HCT116 (cell line): ENCODE measurements around the gene GRIK4. TPM values are rescaled to one million over a fixed set of nuclear protein-coding genes. Genes with fewer than 3 reads are reported as not detected.

Source experiments
- ATAC-seq: fragments of 200-7000 bp; cut with Tn5 transposase; 2 replicates; pipeline ENCODE4 v1.9.1; 2020; ENCODE audit warnings: mild to moderate bottlenecking, moderate library complexity
- BruUV-seq: library from RNA; stranded (reverse); fragments of 400-500 nt; replicated peaks from 2 replicates; lab custom pipeline; 2021; lab: Mats Ljungman, UMichigan
- CTCF ChIA-PET: fragments of 300-600 bp; sonication (Branson Sonifier 250); formaldehyde crosslinking; loops from one replicate; lab custom pipeline; 2021; ENCODE audit warnings: antibody characterized with exemption; lab: Charles Lee
- POLR2A ChIA-PET: fragments of 300-600, 350-600 bp; sonication (Branson Sonifier 250); formaldehyde crosslinking; loops from one replicate; lab custom pipeline; 2021; ENCODE audit warnings: antibody characterized with exemption; lab: Charles Lee
- RAD21 ChIA-PET, 2 experiments: fragments of 300-600 bp; sonication (Branson Sonifier 250); formaldehyde crosslinking; loops; one replicate each; lab custom pipeline; 2023; ENCODE audit warnings: low total read pairs in 2 of 2; ENCODE audit not compliant: uncharacterized antibody in 2 of 2, unreplicated experiment in 2 of 2, low non-redundant PET in 1 of 2; lab: Charles Lee
- DNase-seq: peaks from one replicate; pipeline ENCODE4 v3.0.0-alpha.2; 2010; ENCODE audit warnings: low read depth, low spot score
- H2AFZ ChIP-seq: fragments of 200-600 bp; shearing (Covaris generic), sonication (generic); 2 replicates; pipeline ENCODE4 v1.6.1; 2017; ENCODE audit warnings: low read depth, mixed run types, mixed read lengths, antibody characterized with exemption, low read length; ENCODE audit not compliant: poor library complexity, severe bottlenecking
- H3K27ac ChIP-seq: 2 replicates; pipeline ENCODE4 v1.5.1; 2012; ENCODE audit warnings: low read depth, low read length
- H3K27me3 ChIP-seq: fragments of 200-600 bp; sonication (generic); 2 replicates; pipeline ENCODE4 v1.6.1; 2016; ENCODE audit warnings: mixed run types, low read length, mixed read lengths; ENCODE audit not compliant: insufficient read depth
- H3K36me3 ChIP-seq, 2 experiments: fragments of 200-500 bp in 1 of 2; fragments of 200-600 bp in 1 of 2; sonication (Bioruptor generic) in 1 of 2; sonication (generic) in 1 of 2; 2 replicates each; pipeline versions ENCODE4 v1.5.1 to v1.6.1; 2014 to 2016; ENCODE audit warnings: low read length in 2 of 2, inconsistent platforms in 1 of 2, mixed read lengths in 1 of 2, mixed run types in 1 of 2; ENCODE audit not compliant: insufficient read depth in 2 of 2, control insufficient read depth in 1 of 2
- H3K4me1 ChIP-seq, 2 experiments: fragments of 200-600 bp in 1 of 2; sonication (generic) in 1 of 2; 2 replicates each; pipeline versions ENCODE4 v1.5.1 to v1.6.1; 2012 to 2017; ENCODE audit warnings: low read length in 2 of 2, inconsistent platforms in 1 of 2, mild to moderate bottlenecking in 1 of 2, mixed read lengths in 1 of 2, mixed run types in 1 of 2, moderate library complexity in 1 of 2; ENCODE audit not compliant: insufficient read depth in 2 of 2, control insufficient read depth in 1 of 2
- H3K4me2 ChIP-seq: fragments of 200-600 bp; sonication (generic); 2 replicates; pipeline ENCODE4 v1.6.1; 2017; ENCODE audit warnings: mixed run types, low read length, mixed read lengths
- H3K4me3 ChIP-seq, 2 experiments: fragments of 200-600 bp in 1 of 2; sonication (generic) in 1 of 2; replicated peaks in 1 of 2; 2 replicates each; pipeline ENCODE4 v1.5.1; 2011 to 2016; ENCODE audit warnings: low read length in 2 of 2, control low read depth in 1 of 2, low read depth in 1 of 2, mild to moderate bottlenecking in 1 of 2, mixed read lengths in 1 of 2, mixed run types in 1 of 2
- H3K79me2 ChIP-seq: fragments of 200-600 bp; sonication (generic); 2 replicates; pipeline ENCODE4 v1.6.1; 2017; ENCODE audit warnings: mild to moderate bottlenecking, mixed run types, low read length, moderate library complexity, mixed read lengths; ENCODE audit not compliant: insufficient read depth
- H3K9ac ChIP-seq: fragments of 200-600 bp; sonication (generic); 2 replicates; pipeline ENCODE4 v1.6.1; 2016; ENCODE audit warnings: low read length, mixed read lengths
- H3K9me2 ChIP-seq: fragments of 200-600 bp; sonication (generic), shearing (Covaris generic); 2 replicates; pipeline ENCODE4 v1.6.1; 2017; ENCODE audit warnings: mixed run types, mild to moderate bottlenecking, moderate library complexity; ENCODE audit not compliant: insufficient read depth
- H3K9me3 ChIP-seq, 2 experiments: fragments of 200-500 bp in 1 of 2; fragments of 200-600 bp in 1 of 2; sonication (Bioruptor generic) in 1 of 2; sonication (generic) in 1 of 2; 2 replicates each; pipeline ENCODE4 v1.6.1; 2014 to 2017; ENCODE audit warnings: low read length in 2 of 2, mixed read lengths in 2 of 2, inconsistent platforms in 1 of 2, low read depth in 1 of 2, mild to moderate bottlenecking in 1 of 2, mixed run types in 1 of 2, moderate library complexity in 1 of 2; ENCODE audit not compliant: control insufficient read depth in 1 of 2, insufficient read depth in 1 of 2
- H4K20me1 ChIP-seq: fragments of 200-600 bp; sonication (generic), shearing (Covaris generic); 2 replicates; pipeline ENCODE4 v1.6.1; 2017; ENCODE audit warnings: mixed run types, mild to moderate bottlenecking, moderate library complexity; ENCODE audit not compliant: insufficient read depth
- EGR1 ChIP-seq: IDR thresholded peaks from 2 replicates; pipeline ENCODE4 v1.6.1; 2012; ENCODE audit warnings: low read depth
- ELF1 ChIP-seq: IDR thresholded peaks from 2 replicates; pipeline ENCODE4 v1.6.1; 2012; ENCODE audit warnings: low read depth, borderline replicate concordance
- EZH2 ChIP-seq: fragments of 200-600 bp; sonication (generic); IDR thresholded peaks from 2 replicates; pipeline ENCODE4 v1.6.1; 2017; ENCODE audit warnings: antibody characterized with exemption, mixed run types
- JUND ChIP-seq: IDR thresholded peaks from 2 replicates; pipeline ENCODE4 v1.6.1; 2012
- POLR2A ChIP-seq: IDR thresholded peaks from 2 replicates; pipeline ENCODE4 v1.7.0; 2011; ENCODE audit warnings: borderline replicate concordance; ENCODE audit not compliant: insufficient read depth, insufficient read length; ENCODE audit errors: extremely low read depth
- POLR2AphosphoS5 ChIP-seq: IDR thresholded peaks from 2 replicates; pipeline ENCODE4 v1.6.1; 2011; ENCODE audit warnings: mild to moderate bottlenecking, low read depth, low read length, moderate library complexity
- RAD21 ChIP-seq: IDR thresholded peaks from 2 replicates; pipeline ENCODE4 v1.6.1; 2012; ENCODE audit warnings: low read depth, mild to moderate bottlenecking
- SIN3A ChIP-seq: IDR thresholded peaks from 2 replicates; pipeline ENCODE4 v1.6.1; 2012; ENCODE audit warnings: low read depth
- SP1 ChIP-seq: IDR thresholded peaks from 2 replicates; pipeline ENCODE4 v1.6.1; 2012; ENCODE audit warnings: low read depth
- SRF ChIP-seq: IDR thresholded peaks from 2 replicates; pipeline ENCODE4 v1.6.1; 2012; ENCODE audit warnings: low read depth
- TCF7L2 ChIP-seq: IDR thresholded peaks from 2 replicates; pipeline ENCODE4 v1.7.0; 2011; ENCODE audit warnings: borderline replicate concordance, inconsistent platforms; ENCODE audit not compliant: insufficient read depth, insufficient read length; ENCODE audit errors: extremely low read depth
- YY1 ChIP-seq: IDR thresholded peaks from 2 replicates; pipeline ENCODE4 v1.6.1; 2011; ENCODE audit warnings: low read length, low read depth, moderate library complexity, mild to moderate bottlenecking; ENCODE audit not compliant: insufficient replicate concordance; ENCODE audit errors: extremely low read depth
- ZFX ChIP-seq: fragments of 450-650 bp; IDR thresholded peaks from 2 replicates; pipeline ENCODE4 v1.6.1; 2017
- ZNF274 ChIP-seq: fragments of 200-500 bp; sonication (Bioruptor generic); IDR thresholded peaks from 2 replicates; pipeline ENCODE4 v1.6.1; 2014; ENCODE audit warnings: mild to moderate bottlenecking, low read depth, low read length, inconsistent platforms
- intact Hi-C: fragments of 100-400 bp; cut with micrococcal nuclease; formaldehyde crosslinking; loops from 2 replicates; pipeline ENCODE4 v1.10.0; 2022
- total RNA-seq: library from RNA; stranded (reverse); gene quantifications from one replicate; pipeline ENCODE4 v1.2.1, GENCODE V29; 2021; ENCODE audit not compliant: unreplicated experiment
- TF ChIP-seq, protein P1 (sequence below): IDR thresholded peaks from 2 replicates; pipeline ENCODE4 v1.6.1; 2012
- TF ChIP-seq, protein P2 (sequence below): IDR thresholded peaks from 2 replicates; pipeline ENCODE4 v1.6.1; 2011; ENCODE audit warnings: mild to moderate bottlenecking, low read length, moderate library complexity; ENCODE audit not compliant: insufficient replicate concordance; ENCODE audit errors: extremely low read depth
- TF ChIP-seq, protein P3 (sequence below), 3 experiments: fragments of 200-600 bp in 1 of 3; sonication (generic) in 1 of 3; IDR thresholded peaks in 2 of 3; conservative IDR thresholded peaks in 1 of 3; 2 replicates each; pipeline ENCODE4 v1.5.1; 2012 to 2017; ENCODE audit warnings: low read depth in 2 of 3, low read length in 2 of 3, antibody characterized with exemption in 1 of 3, borderline replicate concordance in 1 of 3, control low read depth in 1 of 3, mild to moderate bottlenecking in 1 of 3, mixed read lengths in 1 of 3, mixed run types in 1 of 3, moderate library complexity in 1 of 3; ENCODE audit not compliant: insufficient read depth in 1 of 3

GRIK4 gene
- total RNA-seq, 1 experiment from 2014 or later = 0.52 TPM

DNA sequence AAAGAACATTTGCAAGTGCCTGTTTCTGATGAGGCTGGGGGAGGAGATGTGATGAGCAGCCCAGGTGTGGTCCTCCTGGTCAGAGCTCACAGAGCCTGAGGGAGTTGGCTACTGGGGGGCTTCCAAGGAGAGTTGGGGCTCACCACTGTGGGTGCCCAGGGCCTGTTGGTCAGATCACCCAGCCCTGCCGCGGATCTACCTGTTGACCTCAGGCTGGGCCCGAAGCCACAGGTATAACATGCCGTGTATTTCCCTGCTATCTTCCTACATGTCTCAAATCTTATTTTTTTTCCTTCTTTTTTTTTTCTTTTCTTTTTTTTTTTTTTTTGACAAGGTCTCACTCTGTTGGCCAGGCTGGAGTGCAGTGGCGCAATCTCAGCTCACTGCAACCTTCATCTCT lies 312.7 kb downstream of the GRIK4 start:
- no peaks in the 10 kb centered on the region for H4K20me1 ChIP-seq
- RAD21 ChIA-PET = no interaction called here
- H3K27ac ChIP-seq = no peak overlapping the region
- no peaks in the 10 kb centered on the region for H3K4me1 ChIP-seq
- no peak overlapping the region for H3K9ac ChIP-seq
- no peak overlapping the region for H3K4me3 ChIP-seq
- H3K36me3 ChIP-seq = no peaks in the 10 kb centered on the region
- intact Hi-C loops = no loop called here
- TF ChIP-seq ZNF274 (no peak), SIN3A (no peak), JUND (no peak), EGR1 (no peak), YY1 (no peak), POLR2AphosphoS5 (no peak), SP1 (no peak), POLR2A (no peak), SRF (no peak), TCF7L2 (no peak), ZFX (no peak)
- TF ChIP-seq, protein P1, sequence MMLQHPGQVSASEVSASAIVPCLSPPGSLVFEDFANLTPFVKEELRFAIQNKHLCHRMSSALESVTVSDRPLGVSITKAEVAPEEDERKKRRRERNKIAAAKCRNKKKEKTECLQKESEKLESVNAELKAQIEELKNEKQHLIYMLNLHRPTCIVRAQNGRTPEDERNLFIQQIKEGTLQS = no peak
- ATAC-seq (no peak), DNase-seq (no peak)
- H3K79me2 ChIP-seq = no peaks in the 10 kb centered on the region
- BruUV-seq = no TSS peak
- peaks cover 5% of the 10 kb centered on the region; the same call in 1 of the 2 replicates for H3K27me3 ChIP-seq
- no peaks in the 10 kb centered on the region for H3K9me2 ChIP-seq
- H3K9me3 ChIP-seq = no peaks in the 10 kb centered on the region
- POLR2A ChIA-PET = no interaction called here
- CTCF ChIA-PET = no interaction called here
- no peak overlapping the region for H3K4me2 ChIP-seq
- no peak overlapping the region for H2AFZ ChIP-seq

DNA sequence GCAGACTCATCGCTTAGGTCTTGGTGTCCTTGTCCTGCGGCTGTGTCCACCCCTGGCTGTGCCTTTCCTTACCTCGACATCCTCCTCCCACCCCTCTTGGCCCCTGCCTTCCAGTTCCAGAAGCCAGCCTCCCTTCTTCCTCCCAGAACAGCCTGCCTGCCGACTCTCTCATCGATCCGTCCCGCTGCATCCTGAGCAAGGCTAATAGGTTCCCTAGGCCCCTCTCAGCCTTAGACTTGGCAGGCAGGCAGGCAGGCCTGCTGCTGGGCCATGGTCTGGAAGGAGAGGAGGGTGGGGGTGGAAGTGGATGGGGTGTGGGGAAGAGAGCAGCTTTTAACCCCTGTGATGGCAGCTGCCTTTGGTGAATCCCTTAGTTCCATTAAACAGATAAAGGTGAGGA lies 315.6 kb downstream of the GRIK4 start:
- ChIA-PET RAD21 (no interaction called here), POLR2A (no interaction called here)
- no peak overlapping the region for H3K27ac ChIP-seq

More for the DNA sequence above, 315.6 kb downstream of the GRIK4 start:
- CTCF ChIA-PET = no interaction called here
- Histone ChIP-seq H3K9ac (no peak overlapping the region), H3K4me2 (no peak overlapping the region), H3K36me3 (no peaks in the 10 kb centered on the region), H3K4me1 (no peaks in the 10 kb centered on the region), H3K79me2 (no peaks in the 10 kb centered on the region), H3K9me2 (no peaks in the 10 kb centered on the region), H2AFZ (no peak overlapping the region), H3K27me3 (peaks cover 6% of the 10 kb centered on the region; the same call in 1 of the 2 replicates), H3K9me3 (no peaks in the 10 kb centered on the region), H3K4me3 (no peak overlapping the region), H4K20me1 (no peaks in the 10 kb centered on the region)
- no TSS peak for BruUV-seq
- no peak for ATAC-seq
- TF ChIP-seq SP1 = no peak
- TF ChIP-seq, protein P2, sequence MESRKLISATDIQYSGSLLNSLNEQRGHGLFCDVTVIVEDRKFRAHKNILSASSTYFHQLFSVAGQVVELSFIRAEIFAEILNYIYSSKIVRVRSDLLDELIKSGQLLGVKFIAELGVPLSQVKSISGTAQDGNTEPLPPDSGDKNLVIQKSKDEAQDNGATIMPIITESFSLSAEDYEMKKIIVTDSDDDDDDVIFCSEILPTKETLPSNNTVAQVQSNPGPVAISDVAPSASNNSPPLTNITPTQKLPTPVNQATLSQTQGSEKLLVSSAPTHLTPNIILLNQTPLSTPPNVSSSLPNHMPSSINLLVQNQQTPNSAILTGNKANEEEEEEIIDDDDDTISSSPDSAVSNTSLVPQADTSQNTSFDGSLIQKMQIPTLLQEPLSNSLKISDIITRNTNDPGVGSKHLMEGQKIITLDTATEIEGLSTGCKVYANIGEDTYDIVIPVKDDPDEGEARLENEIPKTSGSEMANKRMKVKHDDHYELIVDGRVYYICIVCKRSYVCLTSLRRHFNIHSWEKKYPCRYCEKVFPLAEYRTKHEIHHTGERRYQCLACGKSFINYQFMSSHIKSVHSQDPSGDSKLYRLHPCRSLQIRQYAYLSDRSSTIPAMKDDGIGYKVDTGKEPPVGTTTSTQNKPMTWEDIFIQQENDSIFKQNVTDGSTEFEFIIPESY = no peak
- no peak for TF ChIP-seq ELF1
- TF ChIP-seq EZH2 = no peak
- no peak for TF ChIP-seq RAD21
- TF ChIP-seq YY1 = no peak
- TF ChIP-seq EGR1 = no peak
- TF ChIP-seq ZNF274 = no peak
- TF ChIP-seq POLR2AphosphoS5 = no peak
- TF ChIP-seq, protein P3, sequence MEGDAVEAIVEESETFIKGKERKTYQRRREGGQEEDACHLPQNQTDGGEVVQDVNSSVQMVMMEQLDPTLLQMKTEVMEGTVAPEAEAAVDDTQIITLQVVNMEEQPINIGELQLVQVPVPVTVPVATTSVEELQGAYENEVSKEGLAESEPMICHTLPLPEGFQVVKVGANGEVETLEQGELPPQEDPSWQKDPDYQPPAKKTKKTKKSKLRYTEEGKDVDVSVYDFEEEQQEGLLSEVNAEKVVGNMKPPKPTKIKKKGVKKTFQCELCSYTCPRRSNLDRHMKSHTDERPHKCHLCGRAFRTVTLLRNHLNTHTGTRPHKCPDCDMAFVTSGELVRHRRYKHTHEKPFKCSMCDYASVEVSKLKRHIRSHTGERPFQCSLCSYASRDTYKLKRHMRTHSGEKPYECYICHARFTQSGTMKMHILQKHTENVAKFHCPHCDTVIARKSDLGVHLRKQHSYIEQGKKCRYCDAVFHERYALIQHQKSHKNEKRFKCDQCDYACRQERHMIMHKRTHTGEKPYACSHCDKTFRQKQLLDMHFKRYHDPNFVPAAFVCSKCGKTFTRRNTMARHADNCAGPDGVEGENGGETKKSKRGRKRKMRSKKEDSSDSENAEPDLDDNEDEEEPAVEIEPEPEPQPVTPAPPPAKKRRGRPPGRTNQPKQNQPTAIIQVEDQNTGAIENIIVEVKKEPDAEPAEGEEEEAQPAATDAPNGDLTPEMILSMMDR (IDR thresholded peaks at IDR 0.05 in 2 of 3, conservative IDR thresholded peaks at IDR 0.05 in 1 of 3; ENCODE audit: borderline replicate concordance in 1 of 3, insufficient read depth in 1 of 3, low read depth in 2 of 3, low read length in 2 of 3) = no peak
- no peak for DNase-seq
- intact Hi-C loops = no loop called here
